HG03460 (cell line): ENCODE measurements around the gene STYXL2.

ENCODE experiments used
- ATAC-seq: cut with Tn5 transposase; IDR thresholded peaks from one replicate; pipeline ENCODE4 v1.9.1; 2021; ENCODE audit not compliant: unreplicated experiment

STYXL2 gene

DNA sequence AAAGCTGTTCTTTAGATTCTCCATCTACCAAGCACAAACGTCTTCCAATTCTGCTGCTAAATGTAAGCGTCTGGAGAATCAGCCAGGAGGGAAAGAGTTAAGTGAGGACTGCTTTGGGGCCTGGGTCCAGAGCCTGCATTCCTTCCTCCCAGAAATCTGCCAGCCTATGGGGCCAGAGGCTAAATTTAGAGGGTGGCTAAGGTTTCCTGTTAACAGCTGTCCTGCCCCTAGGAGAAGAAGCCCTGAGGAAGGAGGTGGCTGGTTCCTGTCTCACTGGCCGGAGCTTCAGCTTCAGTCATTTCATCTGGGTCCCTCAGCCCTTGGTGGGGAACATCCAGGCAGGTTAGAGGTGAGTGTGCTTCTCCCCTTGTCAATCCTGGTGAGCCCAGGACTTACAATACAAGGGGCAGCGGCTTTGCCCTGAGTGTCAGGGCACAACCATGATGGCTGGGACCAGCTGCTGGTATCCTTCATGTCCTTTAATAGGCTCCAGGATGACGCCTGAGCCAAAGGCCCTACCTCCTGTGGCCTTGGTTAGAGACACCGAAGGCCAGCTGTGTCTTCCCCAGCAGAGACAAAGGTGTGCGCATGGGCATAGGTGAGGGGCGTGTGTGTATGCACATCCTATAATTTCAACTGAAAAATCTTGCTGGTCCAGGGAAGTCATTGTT, at the start of gene STYXL2:
Gene STYXL2, plus strand, starts transcription at position 230 of the 671 bp plus-strand sequence. CDS start 775 bp downstream, outside the sequence.
- no peak for ATAC-seq

GRCh38 chr1:167051907-167052306, 42.0 kb upstream of the STYXL2 start:
- ATAC-seq: no peak

DNA sequence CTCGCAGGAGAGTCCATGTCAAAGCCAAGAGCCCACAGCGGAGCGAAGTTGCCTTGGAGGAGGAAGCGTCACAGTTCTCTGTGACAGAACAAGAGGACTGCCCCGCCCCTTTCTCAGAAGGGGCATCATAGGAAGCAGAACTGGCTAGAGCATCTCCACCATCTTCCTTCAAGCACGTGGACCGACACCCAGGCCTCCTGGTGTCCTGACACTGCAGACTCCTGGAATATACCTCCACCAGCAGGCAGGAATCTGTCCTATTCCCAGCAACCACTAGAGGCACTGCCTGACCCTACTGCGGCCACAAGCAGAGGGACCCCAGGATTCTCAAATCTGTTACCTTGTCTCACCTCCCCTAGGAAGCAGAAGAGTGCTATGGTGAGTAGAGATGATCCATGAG, 41.5 kb upstream of the STYXL2 start:
- no peak for ATAC-seq

DNA sequence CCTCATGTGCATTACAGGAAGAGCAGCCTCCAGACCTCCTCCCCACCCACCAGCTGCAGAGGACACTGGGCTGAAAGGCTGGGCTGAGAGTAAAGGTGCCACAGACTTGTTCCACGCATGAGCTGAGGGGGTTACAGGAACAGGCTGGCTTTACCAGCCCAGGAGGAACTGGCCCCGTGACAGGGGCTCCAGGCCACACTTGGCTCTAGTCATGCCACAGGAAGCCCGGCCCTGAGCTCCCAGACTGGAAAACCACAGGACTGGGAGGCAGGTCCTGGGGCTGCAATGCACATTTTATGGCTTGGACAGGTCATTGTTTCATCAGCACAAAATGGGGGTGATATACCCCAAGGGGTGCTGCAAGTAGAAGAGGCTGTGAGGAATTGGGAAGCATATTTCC, 39.3 kb upstream of the STYXL2 start:
- no peak for ATAC-seq

DNA sequence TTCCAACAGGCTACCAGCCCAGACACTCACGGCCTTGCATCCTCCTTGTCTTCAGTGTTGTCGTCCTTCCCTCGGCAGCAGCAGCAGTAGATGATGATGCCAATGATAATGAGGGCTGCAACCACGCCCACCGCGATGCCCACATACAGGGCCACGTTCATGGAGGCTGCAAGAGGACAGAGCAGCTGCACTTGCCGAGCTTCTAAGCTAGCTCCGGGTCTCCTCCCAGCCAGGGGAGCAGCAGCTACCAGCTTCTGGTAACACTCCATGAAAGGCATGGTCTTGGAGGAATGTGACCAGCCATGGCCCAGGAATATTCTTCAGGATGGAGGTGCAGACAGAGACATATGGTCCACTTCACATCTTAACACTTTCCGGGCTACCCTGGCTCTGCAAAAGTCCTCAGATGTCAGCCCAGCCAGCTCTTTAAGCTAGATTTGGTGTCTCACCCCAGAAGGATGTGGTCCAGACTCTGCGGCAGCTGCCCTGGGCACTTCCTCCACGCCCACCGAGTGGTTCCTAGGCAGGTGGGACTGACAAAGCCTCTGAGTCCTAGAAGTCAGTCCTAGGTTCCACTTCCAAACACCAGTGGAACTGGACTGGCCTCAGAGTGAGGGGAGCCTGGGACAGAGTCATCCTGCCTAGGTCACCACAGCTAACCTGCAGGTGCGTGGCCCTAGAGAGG, 38.8 kb upstream of the STYXL2 start:
- no peak for ATAC-seq

GRCh38 chr1:167056529-167057231, 37.2 kb upstream of the STYXL2 start:
- ATAC-seq: no peak

- peak; percentile 75 for ATAC-seq
These were observed 36.6 kb upstream of the STYXL2 start for GRCh38 chr1:167057241-167057688.

DNA sequence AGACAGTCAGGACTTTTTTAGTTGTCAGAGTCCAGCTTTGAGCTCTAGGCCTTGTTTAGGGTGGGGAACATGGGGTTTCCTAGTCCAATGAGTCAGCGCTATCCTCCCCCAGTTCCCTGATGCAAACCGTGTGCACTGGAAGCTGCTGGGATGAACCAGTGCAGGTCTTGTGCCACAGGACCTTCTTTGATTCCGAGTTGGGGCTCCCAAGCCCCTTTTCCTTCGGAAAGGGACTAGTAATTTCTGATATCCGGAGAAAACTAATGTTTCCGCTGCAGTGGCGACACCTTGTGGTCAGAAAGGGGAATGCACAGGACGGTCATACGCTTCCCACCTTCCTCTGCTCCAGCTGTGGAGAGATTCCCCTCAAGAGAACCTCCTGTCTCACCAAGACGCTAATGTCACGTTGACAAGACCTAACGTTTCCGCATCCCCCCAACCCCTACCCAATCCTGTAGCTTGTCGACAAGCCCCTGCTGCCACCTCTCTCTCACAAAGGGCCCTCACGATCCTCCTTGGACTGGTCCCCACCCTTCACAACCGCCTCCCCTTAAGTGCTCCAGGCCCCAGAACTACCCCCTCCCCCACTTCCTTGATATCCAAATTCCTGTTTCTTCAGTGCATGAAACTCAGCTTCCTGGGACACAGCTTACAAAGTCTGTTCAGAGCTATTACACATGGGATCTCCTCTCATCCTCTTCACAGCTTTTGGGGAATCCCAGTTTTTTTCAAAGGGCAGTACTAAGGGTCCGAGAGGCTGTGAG, 34.6 kb upstream of the STYXL2 start:
- no peak for ATAC-seq

DNA sequence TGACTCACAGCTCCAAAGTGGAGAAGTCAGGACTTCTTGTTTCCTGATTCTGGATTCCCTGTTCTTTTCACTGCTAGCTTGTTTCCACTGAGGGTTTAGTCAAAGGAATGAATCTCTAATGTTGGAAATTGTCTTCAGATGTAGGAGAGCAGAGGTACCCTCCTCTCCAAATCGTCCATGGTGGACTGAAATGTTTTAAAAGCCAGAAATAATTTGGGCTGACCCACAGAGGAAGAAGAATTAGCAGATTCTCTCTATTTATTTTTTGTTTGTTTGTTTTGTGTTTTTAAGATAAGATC, 34.1 kb upstream of the STYXL2 start:
- ATAC-seq: no peak

DNA sequence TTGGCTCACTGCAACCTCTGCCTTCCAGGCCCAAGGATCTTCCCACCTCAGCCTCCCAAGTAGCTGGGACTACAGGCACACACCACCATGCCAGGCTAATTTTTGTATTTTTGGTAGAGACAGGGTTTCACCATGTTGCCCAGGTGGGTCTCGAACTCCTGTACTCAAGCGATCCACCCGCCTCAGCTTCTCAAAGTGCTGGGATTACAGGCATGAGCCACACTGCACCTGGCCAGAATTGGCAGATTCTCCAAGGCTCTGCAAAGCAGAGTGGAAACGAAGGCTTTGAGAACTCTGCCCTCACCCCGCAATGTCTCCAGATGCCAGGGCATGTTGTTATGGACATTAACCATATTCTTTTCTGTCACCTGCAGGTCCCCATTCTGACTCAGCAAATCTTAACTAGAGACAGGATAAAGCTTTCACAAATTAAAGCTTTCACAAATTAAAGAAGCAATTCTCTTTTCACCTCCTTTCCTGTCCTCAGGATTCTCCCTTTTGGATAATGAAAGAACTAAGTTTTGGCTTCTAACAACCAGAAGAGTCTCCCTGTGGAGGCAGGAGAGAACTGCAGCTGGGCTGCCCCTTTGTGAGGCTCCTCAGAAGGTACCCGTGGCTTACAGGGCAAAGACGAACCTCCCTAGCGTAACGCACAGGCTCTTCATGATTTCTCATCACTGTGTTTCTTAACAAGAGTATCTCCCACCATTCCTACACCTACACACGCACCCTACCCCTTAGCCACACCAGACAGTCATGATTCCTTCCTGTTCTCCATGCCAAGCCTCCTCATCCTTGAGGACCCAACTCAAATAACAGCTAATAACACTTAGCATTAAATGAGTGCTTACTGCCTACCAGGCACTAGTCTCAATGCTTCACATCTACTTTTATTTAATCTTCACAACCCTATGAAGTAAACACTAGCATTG, 33.5 kb upstream of the STYXL2 start:
- no peak for ATAC-seq

GRCh38 chr1:167061073-167061464, 32.8 kb upstream of the STYXL2 start:
- ATAC-seq: no peak

GRCh38 chr1:167064621-167065020, 29.3 kb upstream of the STYXL2 start:
- ATAC-seq: no peak

DNA sequence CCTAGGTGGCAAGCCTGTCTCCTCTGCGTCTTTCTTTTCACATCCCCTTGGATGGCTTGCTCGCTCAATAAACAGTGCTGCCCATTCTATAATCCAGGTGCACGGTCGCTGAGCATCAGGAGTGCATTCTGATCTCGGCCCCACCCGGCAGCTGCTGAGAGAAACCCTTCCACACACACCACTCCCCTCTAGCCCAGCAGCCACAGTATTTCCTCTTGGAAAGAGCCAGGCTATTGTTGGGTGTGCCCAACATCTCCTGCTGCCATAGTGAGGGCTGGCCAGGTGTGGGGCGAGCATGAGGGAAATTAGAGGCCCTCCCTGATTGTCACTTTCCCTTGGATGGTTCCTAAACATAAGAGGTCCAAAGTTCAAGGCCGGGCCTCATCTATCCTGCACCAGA, 28.4 kb upstream of the STYXL2 start:
- ATAC-seq: no peak

- peak; percentile 77 for ATAC-seq
These were observed 27.3 kb upstream of the STYXL2 start for GRCh38 chr1:167066333-167067122.

- no peak for ATAC-seq
These were observed 26.0 kb upstream of the STYXL2 start for GRCh38 chr1:167067904-167068303.

- no peak for ATAC-seq
These were observed 25.1 kb upstream of the STYXL2 start for GRCh38 chr1:167068761-167069160.

- ATAC-seq: no peak
These were observed 22.6 kb upstream of the STYXL2 start for GRCh38 chr1:167071286-167071685.

DNA sequence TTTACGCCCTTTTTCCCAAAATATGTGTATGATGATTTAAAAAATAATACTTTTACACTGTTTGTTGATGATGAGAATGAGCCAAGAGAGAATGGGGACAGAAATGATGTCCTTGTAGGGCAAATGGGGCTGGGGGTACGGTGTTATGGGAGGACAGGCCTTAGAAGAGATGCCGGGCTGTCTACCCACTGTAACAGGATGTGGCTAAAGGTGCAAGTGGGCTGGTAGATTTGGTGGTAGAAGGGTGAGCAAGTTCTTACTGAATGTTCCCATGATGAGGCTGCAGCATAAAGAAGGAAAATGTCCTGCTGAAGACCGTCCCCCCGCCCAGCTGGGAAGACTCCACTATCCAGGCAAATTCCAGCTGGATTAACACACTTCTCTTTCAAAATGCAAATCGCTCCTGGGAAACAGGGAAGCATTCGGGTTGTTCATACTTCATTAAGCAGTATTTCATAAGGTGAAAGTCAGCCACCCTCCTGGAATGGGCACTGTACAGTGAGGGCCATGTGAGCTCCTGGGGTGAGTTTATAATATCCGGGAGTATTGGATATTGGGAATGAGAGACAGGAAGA, 17.7 kb upstream of the STYXL2 start:
- ATAC-seq: no peak

GRCh38 chr1:167077128-167077867, 16.6 kb upstream of the STYXL2 start:
- no peak for ATAC-seq
